ENCODE measurements around the gene SNPH.
"Not testable (repeated sequence)": the region's sequence is repeated elsewhere in the genome, so short reads cannot be mapped to it uniquely, and the experiment has no call there.

Gene SNPH

DNA sequence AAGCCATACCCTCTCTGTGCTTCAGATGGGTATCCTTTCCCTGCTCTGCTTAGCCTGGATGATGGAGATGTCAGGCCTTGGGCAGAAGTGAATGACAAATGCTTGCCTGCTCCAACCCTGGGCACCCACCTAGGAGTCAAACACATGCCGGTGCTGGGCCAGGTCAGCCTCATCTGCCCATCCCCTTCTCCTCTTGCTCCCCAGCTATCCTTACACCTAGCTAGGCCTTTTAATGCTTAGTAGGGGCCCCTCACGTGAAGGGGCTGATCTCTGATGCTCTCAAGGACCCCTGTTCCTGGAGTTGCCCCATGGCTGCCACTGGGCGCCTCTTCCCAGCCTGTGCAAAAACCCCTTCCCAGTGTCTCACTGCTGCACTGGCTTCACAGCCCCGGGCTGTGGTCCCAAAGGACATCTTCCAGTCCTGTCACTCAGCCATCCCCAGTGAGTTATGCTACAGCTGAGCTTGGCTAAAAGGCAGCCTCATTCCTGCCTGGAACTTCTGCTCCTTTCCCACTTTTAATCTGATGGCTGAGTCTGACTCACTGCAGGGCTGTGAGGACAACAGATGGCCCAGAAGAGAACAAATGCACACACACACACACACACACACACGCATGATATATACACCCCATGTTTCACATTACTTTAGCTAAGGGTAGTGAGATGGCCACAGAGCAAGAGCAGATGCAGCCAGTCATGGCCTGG, 75.6 kb downstream of the SNPH start:
- H3K4me3 ChIP-seq (ENCODE audit: low read length): no peak overlapping the region
- peak; percentile 70 for DNase-seq (ENCODE audit: low read depth)
- TF ChIP-seq, protein P1, sequence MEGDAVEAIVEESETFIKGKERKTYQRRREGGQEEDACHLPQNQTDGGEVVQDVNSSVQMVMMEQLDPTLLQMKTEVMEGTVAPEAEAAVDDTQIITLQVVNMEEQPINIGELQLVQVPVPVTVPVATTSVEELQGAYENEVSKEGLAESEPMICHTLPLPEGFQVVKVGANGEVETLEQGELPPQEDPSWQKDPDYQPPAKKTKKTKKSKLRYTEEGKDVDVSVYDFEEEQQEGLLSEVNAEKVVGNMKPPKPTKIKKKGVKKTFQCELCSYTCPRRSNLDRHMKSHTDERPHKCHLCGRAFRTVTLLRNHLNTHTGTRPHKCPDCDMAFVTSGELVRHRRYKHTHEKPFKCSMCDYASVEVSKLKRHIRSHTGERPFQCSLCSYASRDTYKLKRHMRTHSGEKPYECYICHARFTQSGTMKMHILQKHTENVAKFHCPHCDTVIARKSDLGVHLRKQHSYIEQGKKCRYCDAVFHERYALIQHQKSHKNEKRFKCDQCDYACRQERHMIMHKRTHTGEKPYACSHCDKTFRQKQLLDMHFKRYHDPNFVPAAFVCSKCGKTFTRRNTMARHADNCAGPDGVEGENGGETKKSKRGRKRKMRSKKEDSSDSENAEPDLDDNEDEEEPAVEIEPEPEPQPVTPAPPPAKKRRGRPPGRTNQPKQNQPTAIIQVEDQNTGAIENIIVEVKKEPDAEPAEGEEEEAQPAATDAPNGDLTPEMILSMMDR (conservative IDR thresholded peaks at IDR 0.05; ENCODE audit: low read length): no peak

- H3K4me3 ChIP-seq (ENCODE audit: low read length); DNase-seq (ENCODE audit: low read depth): not testable (repeated sequence)
Measured at GRCh38 chr20:1343446-1344124, 77.5 kb downstream of the SNPH start.

GRCh38 chr20:1345030-1345755, 79.1 kb downstream of the SNPH start:
- no peak overlapping the region for H3K4me3 ChIP-seq (ENCODE audit: low read length)
- TF ChIP-seq, protein P1 (conservative IDR thresholded peaks at IDR 0.05; ENCODE audit: low read length): no peak
- no peak for DNase-seq (ENCODE audit: low read depth)

GRCh38 chr20:1345756-1346093, 79.6 kb downstream of the SNPH start:
- no peak overlapping the region for H3K4me3 ChIP-seq (ENCODE audit: low read length)
- no peak for DNase-seq (ENCODE audit: low read depth)
- TF ChIP-seq, protein P1 (conservative IDR thresholded peaks at IDR 0.05; ENCODE audit: low read length): no peak

- no peak for DNase-seq (ENCODE audit: low read depth)
- TF ChIP-seq, protein P1 (conservative IDR thresholded peaks at IDR 0.05; ENCODE audit: low read length): no peak
- H3K4me3 ChIP-seq (ENCODE audit: low read length): no peak overlapping the region
Measured at GRCh38 chr20:1346315-1346969, 80.3 kb downstream of the SNPH start.

DNA sequence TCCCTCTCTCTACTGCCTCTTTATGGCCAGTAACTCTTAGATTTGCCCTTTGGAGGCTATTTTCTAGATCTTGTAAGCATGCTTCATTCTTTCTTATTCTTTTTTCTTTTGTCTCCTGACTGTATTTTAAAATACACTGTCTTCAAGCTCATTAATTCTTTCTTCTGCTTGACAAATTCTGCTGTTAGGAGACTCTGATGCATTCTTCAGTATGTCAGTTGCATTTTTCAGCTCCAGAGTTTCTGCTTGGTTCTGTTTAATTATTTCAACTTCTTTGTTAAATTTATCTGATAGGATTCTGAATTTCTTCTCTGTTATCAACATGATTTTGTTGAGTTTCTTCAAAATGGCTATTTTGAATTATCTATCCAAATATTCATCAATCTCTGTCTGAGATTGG, 87.9 kb downstream of the SNPH start:
- H3K4me3 ChIP-seq (ENCODE audit: low read length): no peak overlapping the region
- DNase-seq (ENCODE audit: low read depth): no peak
- TF ChIP-seq, protein P1 (conservative IDR thresholded peaks at IDR 0.05; ENCODE audit: low read length): no peak

DNA sequence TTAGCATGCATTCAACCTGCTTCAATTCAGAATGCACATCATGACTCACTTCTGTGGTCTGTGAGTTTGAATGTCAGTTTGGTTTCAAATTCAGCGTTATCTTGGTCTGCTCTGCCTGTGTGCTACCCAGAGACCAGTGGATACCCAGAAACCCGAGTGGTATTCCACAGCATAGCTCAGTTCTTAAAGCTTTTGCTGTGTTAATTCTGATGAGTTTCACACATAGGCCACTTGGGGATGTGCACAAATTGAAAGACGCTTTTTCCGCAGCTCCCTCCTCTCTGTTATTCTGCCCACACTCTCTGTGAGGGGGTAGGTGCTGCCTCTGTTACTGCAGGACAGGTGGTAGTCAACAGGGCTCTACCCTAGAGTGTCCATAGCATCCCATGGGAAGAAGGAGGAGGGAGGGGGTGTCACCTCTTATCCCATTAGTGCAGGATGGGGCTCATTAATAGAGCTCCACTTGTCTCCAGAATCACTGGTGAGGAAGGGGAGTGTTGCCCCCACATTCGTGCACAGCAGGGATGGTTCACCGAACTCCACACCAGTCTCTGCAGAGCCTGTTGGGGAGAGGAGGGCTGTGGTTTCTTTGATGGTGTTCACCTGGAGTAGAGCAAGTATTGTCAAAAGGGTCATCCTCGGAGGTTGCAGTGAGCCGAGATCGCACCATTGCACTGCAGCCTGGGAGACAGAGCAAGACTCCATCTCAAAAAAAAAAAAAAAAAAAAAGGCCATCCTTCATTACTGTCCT, 92.0 kb downstream of the SNPH start:
- TF ChIP-seq, protein P1 (conservative IDR thresholded peaks at IDR 0.05; ENCODE audit: low read length): no peak
- no peak overlapping the region for H3K4me3 ChIP-seq (ENCODE audit: low read length)
- DNase-seq (ENCODE audit: low read depth): no peak

Measured in AG10803 (cell line).